ENCODE data around the gene ZKSCAN4.

The ZKSCAN4 gene

GRCh38 chr6:28280595-28281287, 28.7 kb upstream of the ZKSCAN4 start:
- POLR2A ChIA-PET (ENCODE audit: low non-redundant PET), result interaction anchor here (0.7 kb wide), 1 partner anchor 14 kb away, joined by 4 read pairs; no protein-coding TSS in a partner anchor
- CTCF ChIA-PET, result no interaction called here
- peak overlapping the region; percentile 63; the same call in 1 of the 2 replicates for H3K27ac ChIP-seq
- no peak for TF ChIP-seq CTCF (conservative IDR thresholded peaks at IDR 0.05; ENCODE audit: low read depth)
- no peak for DNase-seq (ENCODE audit: low spot score)

- no peak for TF ChIP-seq CTCF (conservative IDR thresholded peaks at IDR 0.05; ENCODE audit: low read depth)
- DNase-seq (ENCODE audit: low spot score), result no peak
- CTCF ChIA-PET, result interaction anchor here (0.7 kb wide), 1 partner anchor 409 kb away, joined by 3 read pairs; no protein-coding TSS in a partner anchor
- H3K27ac ChIP-seq, result no peak overlapping the region
- POLR2A ChIA-PET (ENCODE audit: low non-redundant PET), result no interaction called here
Observed at GRCh38 chr6:28277746-28278145, 25.7 kb upstream of the ZKSCAN4 start.

- no peak for DNase-seq (ENCODE audit: low spot score)
- TF ChIP-seq CTCF (conservative IDR thresholded peaks at IDR 0.05; ENCODE audit: low read depth), result no peak
- ChIA-PET POLR2A (ENCODE audit: low non-redundant PET) (no interaction called here), CTCF (interaction anchor here (1.8 kb wide), 1 partner anchor 81 kb away, joined by 4 read pairs; no protein-coding TSS in a partner anchor)
- no peak overlapping the region for H3K27ac ChIP-seq
Observed at GRCh38 chr6:28274888-28275287, 22.8 kb upstream of the ZKSCAN4 start.

GRCh38 chr6:28269492-28269891, 17.4 kb upstream of the ZKSCAN4 start:
- ChIA-PET CTCF (interaction anchor here (1.3 kb wide), 1 partner anchor 9 kb away, joined by 4 read pairs; no protein-coding TSS in a partner anchor), POLR2A (ENCODE audit: low non-redundant PET) (no interaction called here)
- H3K27ac ChIP-seq, result no peak overlapping the region
- DNase-seq (ENCODE audit: low spot score), result peak; percentile 65
- no peak for TF ChIP-seq CTCF (conservative IDR thresholded peaks at IDR 0.05; ENCODE audit: low read depth)

- POLR2A ChIA-PET (ENCODE audit: low non-redundant PET), result interaction anchor here (2.0 kb wide), 1 partner anchor 15 kb away, joined by 4 read pairs; the partner anchor contains the start of gene ZKSCAN4
- CTCF ChIA-PET, result no interaction called here
- no peak for TF ChIP-seq CTCF (conservative IDR thresholded peaks at IDR 0.05; ENCODE audit: low read depth)
- no peak overlapping the region for H3K27ac ChIP-seq
- no peak for DNase-seq (ENCODE audit: low spot score)
Observed at GRCh38 chr6:28267695-28268059, 15.6 kb upstream of the ZKSCAN4 start.

GRCh38 chr6:28266962-28267694, 15.1 kb upstream of the ZKSCAN4 start, which contains the start of gene ZSCAN26:
Gene ZSCAN26 (plus strand): TSS chr6:28267143. CDS start chr6:28271920, 4,777 bp downstream.
- DNase-seq (ENCODE audit: low spot score), result peak; percentile 79
- ChIA-PET POLR2A (ENCODE audit: low non-redundant PET) (interaction anchor here (0.6 to 2.0 kb wide), 3 partner anchors 14 to 85 kb away, joined by 4 read pairs; partner anchors contain the start of gene ZKSCAN4), CTCF (interaction anchor here (0.6 kb wide), 1 partner anchor 60 kb away, joined by 3 read pairs; no protein-coding TSS in a partner anchor)
- H3K27ac ChIP-seq, result peak within 1 kb of the TSS; percentile 80
- no peak for TF ChIP-seq CTCF (conservative IDR thresholded peaks at IDR 0.05; ENCODE audit: low read depth)
